ENCODE data around the gene PHF2. TPM values are rescaled to one million over a fixed set of nuclear protein-coding genes. Genes with fewer than 3 reads are reported as not detected.

The PHF2 gene
- total and polyA plus RNA-seq, 2 experiments from 2014 or later: 4.3 to 11.8 TPM

GRCh38 chr9:93649610-93650261, 73.4 kb downstream of the PHF2 start:
- Mint-ChIP-seq H3K4me1 (no peaks in the 10 kb centered on the region), H3K36me3 (ENCODE audit: low read depth) (no peaks in the 10 kb centered on the region), H3K9me3 (no peaks in the 10 kb centered on the region), H3K4me3 (no peak overlapping the region), H3K27me3 (ENCODE audit: insufficient read depth, low read depth, poor library complexity) (peaks cover 2% of the 10 kb centered on the region), H3K27ac (no peak overlapping the region)
- DNase-seq (ENCODE audit: low spot score): no peak
- H3K4me3 ChIP-seq: no peak overlapping the region
- no peak for TF ChIP-seq EZH2phosphoT487 (IDR thresholded peaks at IDR 0.05; ENCODE audit: unreplicated experiment)
- TF ChIP-seq POLR2AphosphoS5 (IDR thresholded peaks at IDR 0.05; ENCODE audit: low read depth): no peak
- no peak for TF ChIP-seq STAT1 (IDR thresholded peaks at IDR 0.05; ENCODE audit: unreplicated experiment)
- TF ChIP-seq CREB1 (CRISPR knock-in tag; IDR thresholded peaks at IDR 0.05; ENCODE audit: low read depth): no peak
- TF ChIP-seq, protein P1, sequence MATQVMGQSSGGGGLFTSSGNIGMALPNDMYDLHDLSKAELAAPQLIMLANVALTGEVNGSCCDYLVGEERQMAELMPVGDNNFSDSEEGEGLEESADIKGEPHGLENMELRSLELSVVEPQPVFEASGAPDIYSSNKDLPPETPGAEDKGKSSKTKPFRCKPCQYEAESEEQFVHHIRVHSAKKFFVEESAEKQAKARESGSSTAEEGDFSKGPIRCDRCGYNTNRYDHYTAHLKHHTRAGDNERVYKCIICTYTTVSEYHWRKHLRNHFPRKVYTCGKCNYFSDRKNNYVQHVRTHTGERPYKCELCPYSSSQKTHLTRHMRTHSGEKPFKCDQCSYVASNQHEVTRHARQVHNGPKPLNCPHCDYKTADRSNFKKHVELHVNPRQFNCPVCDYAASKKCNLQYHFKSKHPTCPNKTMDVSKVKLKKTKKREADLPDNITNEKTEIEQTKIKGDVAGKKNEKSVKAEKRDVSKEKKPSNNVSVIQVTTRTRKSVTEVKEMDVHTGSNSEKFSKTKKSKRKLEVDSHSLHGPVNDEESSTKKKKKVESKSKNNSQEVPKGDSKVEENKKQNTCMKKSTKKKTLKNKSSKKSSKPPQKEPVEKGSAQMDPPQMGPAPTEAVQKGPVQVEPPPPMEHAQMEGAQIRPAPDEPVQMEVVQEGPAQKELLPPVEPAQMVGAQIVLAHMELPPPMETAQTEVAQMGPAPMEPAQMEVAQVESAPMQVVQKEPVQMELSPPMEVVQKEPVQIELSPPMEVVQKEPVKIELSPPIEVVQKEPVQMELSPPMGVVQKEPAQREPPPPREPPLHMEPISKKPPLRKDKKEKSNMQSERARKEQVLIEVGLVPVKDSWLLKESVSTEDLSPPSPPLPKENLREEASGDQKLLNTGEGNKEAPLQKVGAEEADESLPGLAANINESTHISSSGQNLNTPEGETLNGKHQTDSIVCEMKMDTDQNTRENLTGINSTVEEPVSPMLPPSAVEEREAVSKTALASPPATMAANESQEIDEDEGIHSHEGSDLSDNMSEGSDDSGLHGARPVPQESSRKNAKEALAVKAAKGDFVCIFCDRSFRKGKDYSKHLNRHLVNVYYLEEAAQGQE (IDR thresholded peaks at IDR 0.05; ENCODE audit: unreplicated experiment): no peak
- TF ChIP-seq NANOG (IDR thresholded peaks at IDR 0.05; ENCODE audit: borderline replicate concordance): no peak
- no peak for TF ChIP-seq EZH2 (IDR thresholded peaks at IDR 0.05; ENCODE audit: low read depth, unreplicated experiment)
- no peak for TF ChIP-seq JUNB (IDR thresholded peaks at IDR 0.05; ENCODE audit: unreplicated experiment)
- no peak for TF ChIP-seq ZNF114 (CRISPR knock-in tag; IDR thresholded peaks at IDR 0.05)
- TF ChIP-seq, protein P2, sequence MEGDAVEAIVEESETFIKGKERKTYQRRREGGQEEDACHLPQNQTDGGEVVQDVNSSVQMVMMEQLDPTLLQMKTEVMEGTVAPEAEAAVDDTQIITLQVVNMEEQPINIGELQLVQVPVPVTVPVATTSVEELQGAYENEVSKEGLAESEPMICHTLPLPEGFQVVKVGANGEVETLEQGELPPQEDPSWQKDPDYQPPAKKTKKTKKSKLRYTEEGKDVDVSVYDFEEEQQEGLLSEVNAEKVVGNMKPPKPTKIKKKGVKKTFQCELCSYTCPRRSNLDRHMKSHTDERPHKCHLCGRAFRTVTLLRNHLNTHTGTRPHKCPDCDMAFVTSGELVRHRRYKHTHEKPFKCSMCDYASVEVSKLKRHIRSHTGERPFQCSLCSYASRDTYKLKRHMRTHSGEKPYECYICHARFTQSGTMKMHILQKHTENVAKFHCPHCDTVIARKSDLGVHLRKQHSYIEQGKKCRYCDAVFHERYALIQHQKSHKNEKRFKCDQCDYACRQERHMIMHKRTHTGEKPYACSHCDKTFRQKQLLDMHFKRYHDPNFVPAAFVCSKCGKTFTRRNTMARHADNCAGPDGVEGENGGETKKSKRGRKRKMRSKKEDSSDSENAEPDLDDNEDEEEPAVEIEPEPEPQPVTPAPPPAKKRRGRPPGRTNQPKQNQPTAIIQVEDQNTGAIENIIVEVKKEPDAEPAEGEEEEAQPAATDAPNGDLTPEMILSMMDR (conservative IDR thresholded peaks at IDR 0.05; ENCODE audit: low read depth in 2 of 2): no peak
- TF ChIP-seq, protein P3, sequence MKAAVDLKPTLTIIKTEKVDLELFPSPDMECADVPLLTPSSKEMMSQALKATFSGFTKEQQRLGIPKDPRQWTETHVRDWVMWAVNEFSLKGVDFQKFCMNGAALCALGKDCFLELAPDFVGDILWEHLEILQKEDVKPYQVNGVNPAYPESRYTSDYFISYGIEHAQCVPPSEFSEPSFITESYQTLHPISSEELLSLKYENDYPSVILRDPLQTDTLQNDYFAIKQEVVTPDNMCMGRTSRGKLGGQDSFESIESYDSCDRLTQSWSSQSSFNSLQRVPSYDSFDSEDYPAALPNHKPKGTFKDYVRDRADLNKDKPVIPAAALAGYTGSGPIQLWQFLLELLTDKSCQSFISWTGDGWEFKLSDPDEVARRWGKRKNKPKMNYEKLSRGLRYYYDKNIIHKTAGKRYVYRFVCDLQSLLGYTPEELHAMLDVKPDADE (IDR thresholded peaks at IDR 0.05): no peak
- TF ChIP-seq, protein P4, sequence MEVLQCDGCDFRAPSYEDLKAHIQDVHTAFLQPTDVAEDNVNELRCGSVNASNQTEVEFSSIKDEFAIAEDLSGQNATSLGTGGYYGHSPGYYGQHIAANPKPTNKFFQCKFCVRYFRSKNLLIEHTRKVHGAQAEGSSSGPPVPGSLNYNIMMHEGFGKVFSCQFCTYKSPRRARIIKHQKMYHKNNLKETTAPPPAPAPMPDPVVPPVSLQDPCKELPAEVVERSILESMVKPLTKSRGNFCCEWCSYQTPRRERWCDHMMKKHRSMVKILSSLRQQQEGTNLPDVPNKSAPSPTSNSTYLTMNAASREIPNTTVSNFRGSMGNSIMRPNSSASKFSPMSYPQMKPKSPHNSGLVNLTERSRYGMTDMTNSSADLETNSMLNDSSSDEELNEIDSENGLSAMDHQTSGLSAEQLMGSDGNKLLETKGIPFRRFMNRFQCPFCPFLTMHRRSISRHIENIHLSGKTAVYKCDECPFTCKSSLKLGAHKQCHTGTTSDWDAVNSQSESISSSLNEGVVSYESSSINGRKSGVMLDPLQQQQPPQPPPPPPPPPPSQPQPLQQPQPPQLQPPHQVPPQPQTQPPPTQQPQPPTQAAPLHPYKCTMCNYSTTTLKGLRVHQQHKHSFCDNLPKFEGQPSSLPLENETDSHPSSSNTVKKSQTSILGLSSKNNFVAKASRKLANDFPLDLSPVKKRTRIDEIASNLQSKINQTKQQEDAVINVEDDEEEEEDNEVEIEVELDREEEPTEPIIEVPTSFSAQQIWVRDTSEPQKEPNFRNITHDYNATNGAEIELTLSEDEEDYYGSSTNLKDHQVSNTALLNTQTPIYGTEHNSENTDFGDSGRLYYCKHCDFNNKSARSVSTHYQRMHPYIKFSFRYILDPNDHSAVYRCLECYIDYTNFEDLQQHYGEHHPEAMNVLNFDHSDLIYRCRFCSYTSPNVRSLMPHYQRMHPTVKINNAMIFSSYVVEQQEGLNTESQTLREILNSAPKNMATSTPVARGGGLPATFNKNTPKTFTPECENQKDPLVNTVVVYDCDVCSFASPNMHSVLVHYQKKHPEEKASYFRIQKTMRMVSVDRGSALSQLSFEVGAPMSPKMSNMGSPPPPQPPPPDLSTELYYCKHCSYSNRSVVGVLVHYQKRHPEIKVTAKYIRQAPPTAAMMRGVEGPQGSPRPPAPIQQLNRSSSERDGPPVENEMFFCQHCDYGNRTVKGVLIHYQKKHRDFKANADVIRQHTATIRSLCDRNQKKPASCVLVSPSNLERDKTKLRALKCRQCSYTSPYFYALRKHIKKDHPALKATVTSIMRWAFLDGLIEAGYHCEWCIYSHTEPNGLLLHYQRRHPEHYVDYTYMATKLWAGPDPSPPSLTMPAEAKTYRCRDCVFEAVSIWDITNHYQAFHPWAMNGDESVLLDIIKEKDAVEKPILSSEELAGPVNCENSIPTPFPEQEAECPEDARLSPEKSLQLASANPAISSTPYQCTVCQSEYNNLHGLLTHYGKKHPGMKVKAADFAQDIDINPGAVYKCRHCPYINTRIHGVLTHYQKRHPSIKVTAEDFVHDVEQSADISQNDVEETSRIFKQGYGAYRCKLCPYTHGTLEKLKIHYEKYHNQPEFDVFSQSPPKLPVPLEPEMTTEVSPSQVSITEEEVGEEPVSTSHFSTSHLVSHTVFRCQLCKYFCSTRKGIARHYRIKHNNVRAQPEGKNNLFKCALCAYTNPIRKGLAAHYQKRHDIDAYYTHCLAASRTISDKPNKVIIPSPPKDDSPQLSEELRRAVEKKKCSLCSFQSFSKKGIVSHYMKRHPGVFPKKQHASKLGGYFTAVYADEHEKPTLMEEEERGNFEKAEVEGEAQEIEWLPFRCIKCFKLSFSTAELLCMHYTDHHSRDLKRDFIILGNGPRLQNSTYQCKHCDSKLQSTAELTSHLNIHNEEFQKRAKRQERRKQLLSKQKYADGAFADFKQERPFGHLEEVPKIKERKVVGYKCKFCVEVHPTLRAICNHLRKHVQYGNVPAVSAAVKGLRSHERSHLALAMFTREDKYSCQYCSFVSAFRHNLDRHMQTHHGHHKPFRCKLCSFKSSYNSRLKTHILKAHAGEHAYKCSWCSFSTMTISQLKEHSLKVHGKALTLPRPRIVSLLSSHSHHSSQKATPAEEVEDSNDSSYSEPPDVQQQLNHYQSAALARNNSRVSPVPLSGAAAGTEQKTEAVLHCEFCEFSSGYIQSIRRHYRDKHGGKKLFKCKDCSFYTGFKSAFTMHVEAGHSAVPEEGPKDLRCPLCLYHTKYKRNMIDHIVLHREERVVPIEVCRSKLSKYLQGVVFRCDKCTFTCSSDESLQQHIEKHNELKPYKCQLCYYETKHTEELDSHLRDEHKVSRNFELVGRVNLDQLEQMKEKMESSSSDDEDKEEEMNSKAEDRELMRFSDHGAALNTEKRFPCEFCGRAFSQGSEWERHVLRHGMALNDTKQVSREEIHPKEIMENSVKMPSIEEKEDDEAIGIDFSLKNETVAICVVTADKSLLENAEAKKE (CRISPR knock-in tag; IDR thresholded peaks at IDR 0.05): no peak
- TF ChIP-seq ZNF331 (CRISPR knock-in tag; IDR thresholded peaks at IDR 0.05; ENCODE audit: low read depth): no peak
- H2AFZ ChIP-seq: no peak overlapping the region
- no peaks in the 10 kb centered on the region for H3K4me1 ChIP-seq (ENCODE audit: insufficient read depth)
- ATAC-seq: no peak
- H3K4me2 ChIP-seq: no peak overlapping the region
- no peaks in the 10 kb centered on the region for H3K79me2 ChIP-seq (replicated peaks; ENCODE audit: insufficient read depth)
- no peaks in the 10 kb centered on the region for H3K9me2 ChIP-seq (ENCODE audit: insufficient read depth)
- H3K27ac ChIP-seq (ENCODE audit: low read depth): no peak overlapping the region
- H4K20me1 ChIP-seq (replicated peaks; ENCODE audit: insufficient read depth): no peaks in the 10 kb centered on the region
- no peaks in the 10 kb centered on the region for H3F3A ChIP-seq (replicated peaks; ENCODE audit: low read depth)
- H3K27me3 ChIP-seq (ENCODE audit: insufficient read depth): no peaks in the 10 kb centered on the region
- H3K36me3 ChIP-seq (ENCODE audit: insufficient read depth): no peaks in the 10 kb centered on the region
